ENCODE measurements around the gene CCDC88C. TPM values are rescaled to one million over a fixed set of nuclear protein-coding genes. Genes with fewer than 3 reads are reported as not detected.

CCDC88C gene
- total and polyA plus RNA-seq, 12 donors: 2.2 to 8.4 (median 4.9) TPM

DNA sequence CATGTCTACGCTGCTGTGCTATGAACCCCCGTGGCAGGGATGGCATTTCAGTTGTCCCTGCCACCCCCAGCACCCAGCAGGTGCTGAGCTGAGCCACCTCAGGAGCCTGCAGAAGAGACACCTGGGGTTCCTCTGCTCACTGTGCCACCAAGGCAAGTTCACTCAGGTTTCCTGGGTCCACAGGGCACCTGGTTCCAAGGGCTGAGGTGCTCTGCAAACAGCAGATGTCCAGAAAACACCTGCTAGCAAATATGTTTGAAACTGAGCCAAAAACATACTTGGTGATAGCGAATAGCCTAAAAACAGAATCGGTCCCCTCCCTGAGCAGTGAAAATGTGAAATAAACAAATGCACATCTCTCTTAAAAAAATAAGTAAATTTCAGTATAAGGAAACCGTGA, 137.5 kb downstream of the CCDC88C start:
- Histone ChIP-seq H3K4me1 (peaks cover 0 to 18% (median 4%) of the 10 kb centered on the region in 9 donors), H3K27ac (no peak overlapping the region), H3K36me3 (peaks cover 0 to 96% (median 0%) of the 10 kb centered on the region in 9 donors), H3K9me3 (peaks cover 0 to 6% (median 0%) of the 10 kb centered on the region in 11 donors), H3K4me3 (no peak overlapping the region), H3K27me3 (no peaks in the 10 kb centered on the region)
- ATAC-seq (no peak), DNase-seq (no peak)
- TF ChIP-seq, protein P1, sequence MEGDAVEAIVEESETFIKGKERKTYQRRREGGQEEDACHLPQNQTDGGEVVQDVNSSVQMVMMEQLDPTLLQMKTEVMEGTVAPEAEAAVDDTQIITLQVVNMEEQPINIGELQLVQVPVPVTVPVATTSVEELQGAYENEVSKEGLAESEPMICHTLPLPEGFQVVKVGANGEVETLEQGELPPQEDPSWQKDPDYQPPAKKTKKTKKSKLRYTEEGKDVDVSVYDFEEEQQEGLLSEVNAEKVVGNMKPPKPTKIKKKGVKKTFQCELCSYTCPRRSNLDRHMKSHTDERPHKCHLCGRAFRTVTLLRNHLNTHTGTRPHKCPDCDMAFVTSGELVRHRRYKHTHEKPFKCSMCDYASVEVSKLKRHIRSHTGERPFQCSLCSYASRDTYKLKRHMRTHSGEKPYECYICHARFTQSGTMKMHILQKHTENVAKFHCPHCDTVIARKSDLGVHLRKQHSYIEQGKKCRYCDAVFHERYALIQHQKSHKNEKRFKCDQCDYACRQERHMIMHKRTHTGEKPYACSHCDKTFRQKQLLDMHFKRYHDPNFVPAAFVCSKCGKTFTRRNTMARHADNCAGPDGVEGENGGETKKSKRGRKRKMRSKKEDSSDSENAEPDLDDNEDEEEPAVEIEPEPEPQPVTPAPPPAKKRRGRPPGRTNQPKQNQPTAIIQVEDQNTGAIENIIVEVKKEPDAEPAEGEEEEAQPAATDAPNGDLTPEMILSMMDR (IDR thresholded peaks at IDR 0.05): no peak
- intact Hi-C loops (cut with DNase I): loop anchor here in 1 of 10 donors (5.0 kb wide), 1 partner anchor 373 kb away; no protein-coding TSS in a partner anchor
- WGBS, 2 donors: 87 to 92% methylated on average over 5 of the region's 5 CpGs

DNA sequence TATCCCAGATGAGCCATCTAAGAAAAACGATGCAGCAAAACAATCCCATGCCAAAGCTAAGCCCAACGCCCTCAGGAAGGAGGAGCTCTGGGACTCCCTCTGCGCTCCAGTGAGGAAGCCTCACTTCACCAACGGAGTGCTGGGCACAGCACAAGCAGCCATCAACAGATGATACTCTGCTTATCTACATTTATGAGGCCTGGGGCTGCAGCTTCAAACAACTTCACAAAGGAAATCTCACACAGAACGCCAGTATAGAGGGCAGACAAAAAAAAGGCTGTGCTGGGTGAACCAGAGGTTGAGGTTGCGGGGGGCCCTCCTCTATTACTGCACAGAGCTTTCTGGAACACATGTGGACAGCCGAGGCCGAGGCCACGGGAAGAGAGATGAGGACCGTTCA, 138.3 kb downstream of the CCDC88C start:
- TF ChIP-seq, protein P1 (IDR thresholded peaks at IDR 0.05): no peak
- Histone ChIP-seq H3K36me3 (peaks cover 0 to 96% (median 0%) of the 10 kb centered on the region in 9 donors), H3K9me3 (peaks cover 0 to 6% (median 0%) of the 10 kb centered on the region in 11 donors), H3K27me3 (no peaks in the 10 kb centered on the region), H3K4me1 (peaks cover 0 to 10% (median 0%) of the 10 kb centered on the region in 9 donors), H3K27ac (no peak overlapping the region), H3K4me3 (no peak overlapping the region)
- WGBS, 2 donors: 89 to 91% methylated on average over 10 of the region's 10 CpGs
- intact Hi-C loops (cut with DNase I): loop anchor here in 1 of 10 donors (10.0 kb wide), 1 partner anchor 375 kb away; no protein-coding TSS in a partner anchor
- ATAC-seq (no peak), DNase-seq (no peak)

DNA sequence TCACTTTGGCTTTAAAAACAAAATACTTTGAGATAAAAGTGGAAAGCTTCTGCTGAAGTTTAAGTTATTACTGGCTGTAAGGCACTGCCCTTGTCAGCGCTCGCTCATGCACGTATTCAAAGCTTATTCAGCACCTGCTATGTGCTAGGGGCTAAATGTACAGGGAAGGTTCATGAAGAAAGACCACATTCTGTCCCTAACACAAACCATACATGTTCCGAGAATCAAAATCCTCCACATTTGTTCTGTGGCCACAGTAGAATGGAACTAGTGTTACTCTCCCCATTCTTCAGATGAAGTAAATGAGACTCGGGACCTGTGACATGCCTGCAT, 139.3 kb downstream of the CCDC88C start:
- TF ChIP-seq, protein P1 (IDR thresholded peaks at IDR 0.05): no peak
- intact Hi-C loops (cut with DNase I): loop anchor here in 1 of 10 donors (10.0 kb wide), 1 partner anchor 374 kb away; no protein-coding TSS in a partner anchor
- Histone ChIP-seq H3K4me1 (peaks cover 0 to 2% (median 0%) of the 10 kb centered on the region in 9 donors), H3K27ac (no peak overlapping the region), H3K4me3 (no peak overlapping the region), H3K27me3 (no peaks in the 10 kb centered on the region), H3K36me3 (peaks cover 0 to 94% (median 0%) of the 10 kb centered on the region in 9 donors), H3K9me3 (peaks cover 0 to 6% (median 0%) of the 10 kb centered on the region in 11 donors)
- DNase-seq (no peak), ATAC-seq (no peak)
- 88 to 98% methylated on average over 5 of the region's 5 CpGs for WGBS, 2 donors

DNA sequence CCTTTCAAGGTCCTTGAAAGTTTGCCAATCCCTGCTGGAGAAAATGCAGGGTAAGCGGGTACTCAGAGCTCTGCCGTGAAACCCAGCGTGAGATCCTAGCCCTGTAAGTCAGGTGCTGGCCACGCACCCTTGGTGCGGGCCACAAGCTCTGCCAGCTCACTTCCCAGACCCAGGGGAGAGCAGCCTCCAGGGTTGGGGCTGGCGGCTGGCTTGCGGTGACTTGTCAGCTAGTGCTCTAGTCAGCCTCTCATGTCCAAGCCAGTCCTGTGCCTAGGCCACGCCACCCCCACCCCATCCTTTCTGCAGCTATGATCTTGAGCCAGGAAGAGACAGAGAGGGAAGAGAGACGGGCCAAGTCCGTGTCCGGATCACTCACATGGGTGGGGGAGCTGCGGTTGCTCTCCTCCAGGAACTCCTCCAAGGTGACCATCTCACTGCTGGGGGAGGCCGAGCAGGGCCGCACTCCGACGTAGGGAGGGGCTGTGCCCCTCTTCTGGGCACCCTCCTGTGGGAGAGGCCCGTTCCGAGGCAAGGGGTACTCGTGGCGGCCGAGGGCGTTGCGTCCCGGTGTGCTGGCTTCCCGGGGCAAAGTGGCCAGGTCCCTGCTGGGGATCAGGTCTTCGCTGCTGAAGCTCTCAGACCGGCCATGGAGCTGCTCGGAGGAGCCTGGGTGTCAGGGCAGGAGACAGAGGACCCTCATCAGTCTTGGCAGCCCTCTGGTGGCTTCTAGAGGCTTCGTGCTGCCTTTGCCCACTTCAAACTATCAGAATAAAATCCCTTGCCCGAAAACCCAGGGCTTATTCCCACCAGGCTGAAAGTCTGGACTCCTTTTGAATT, 139.9 kb downstream of the CCDC88C start:
- TF ChIP-seq, protein P1 (IDR thresholded peaks at IDR 0.05): no peak
- ATAC-seq (peak in 2 of 8 donors; percentile 14 to 46), DNase-seq (no peak)
- Histone ChIP-seq H3K36me3 (peaks cover 0 to 94% (median 0%) of the 10 kb centered on the region in 9 donors), H3K27ac (no peak overlapping the region), H3K4me3 (no peak overlapping the region), H3K9me3 (peaks cover 0 to 6% (median 0%) of the 10 kb centered on the region in 11 donors), H3K4me1 (no peaks in the 10 kb centered on the region), H3K27me3 (no peaks in the 10 kb centered on the region)
- intact Hi-C loops (cut with DNase I): loop anchor here in 1 of 10 donors (10.0 kb wide), 1 partner anchor 373 kb away; no protein-coding TSS in a partner anchor
- 93 to 94% methylated on average over 30 of the region's 30 CpGs for WGBS, 2 donors

All from heart right ventricle (tissue), 16 donors.